Panc1 (cell line): ENCODE results near the gene CAND2.

ENCODE experiments used
- CTCF ChIP-seq: fragments of 450-650 bp; IDR thresholded peaks from 2 replicates; pipeline ENCODE4 v1.5.1; 2017; ENCODE audit warnings: mild to moderate bottlenecking
- POLR2AphosphoS5 ChIP-seq: IDR thresholded peaks from 2 replicates; pipeline ENCODE4 v1.6.1; 2012; ENCODE audit warnings: mild to moderate bottlenecking, low read depth, low read length, moderate library complexity
- REST ChIP-seq, 2 experiments: IDR thresholded peaks; 2 replicates each; pipeline ENCODE4 v1.6.1; 2011 to 2012; ENCODE audit warnings: low read depth in 2 of 2, control low read depth in 1 of 2, low read length in 1 of 2, mild to moderate bottlenecking in 1 of 2, moderate library complexity in 1 of 2; ENCODE audit not compliant: insufficient read depth in 1 of 2
- SIN3A ChIP-seq: IDR thresholded peaks from 2 replicates; pipeline ENCODE4 v1.6.1; 2012; ENCODE audit warnings: low read depth, mild to moderate bottlenecking, low read length, moderate library complexity, borderline replicate concordance; ENCODE audit not compliant: insufficient read depth
- TCF7L2 ChIP-seq: IDR thresholded peaks from 2 replicates; pipeline ENCODE4 v1.6.1; 2011; ENCODE audit warnings: mild to moderate bottlenecking, low read depth, low read length, inconsistent platforms

GRCh38 chr3:12752809-12753208, 43.7 kb upstream of the CAND2 start:
- TF ChIP-seq TCF7L2 = no peak
- TF ChIP-seq CTCF = no peak
- no peak for TF ChIP-seq POLR2AphosphoS5
- no peak for TF ChIP-seq REST (IDR thresholded peaks at IDR 0.05; ENCODE audit: insufficient read depth in 1 of 2, low read depth in 2 of 2, low read length in 1 of 2)
- no peak for TF ChIP-seq SIN3A
